NCI-H2196 (cell line): ENCODE data around the gene NABP1.
"Not testable (repeated sequence)": the region's sequence is repeated elsewhere in the genome, so short reads cannot be mapped to it uniquely, and the experiment has no call there.

Experiments
- DNase-seq: peaks from one replicate; lab custom pipeline; 2025; ENCODE audit not compliant: unreplicated experiment; lab: John Stamatoyannopoulos, UW

NABP1 gene, protein sequence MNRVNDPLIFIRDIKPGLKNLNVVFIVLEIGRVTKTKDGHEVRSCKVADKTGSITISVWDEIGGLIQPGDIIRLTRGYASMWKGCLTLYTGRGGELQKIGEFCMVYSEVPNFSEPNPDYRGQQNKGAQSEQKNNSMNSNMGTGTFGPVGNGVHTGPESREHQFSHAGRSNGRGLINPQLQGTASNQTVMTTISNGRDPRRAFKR

DNA sequence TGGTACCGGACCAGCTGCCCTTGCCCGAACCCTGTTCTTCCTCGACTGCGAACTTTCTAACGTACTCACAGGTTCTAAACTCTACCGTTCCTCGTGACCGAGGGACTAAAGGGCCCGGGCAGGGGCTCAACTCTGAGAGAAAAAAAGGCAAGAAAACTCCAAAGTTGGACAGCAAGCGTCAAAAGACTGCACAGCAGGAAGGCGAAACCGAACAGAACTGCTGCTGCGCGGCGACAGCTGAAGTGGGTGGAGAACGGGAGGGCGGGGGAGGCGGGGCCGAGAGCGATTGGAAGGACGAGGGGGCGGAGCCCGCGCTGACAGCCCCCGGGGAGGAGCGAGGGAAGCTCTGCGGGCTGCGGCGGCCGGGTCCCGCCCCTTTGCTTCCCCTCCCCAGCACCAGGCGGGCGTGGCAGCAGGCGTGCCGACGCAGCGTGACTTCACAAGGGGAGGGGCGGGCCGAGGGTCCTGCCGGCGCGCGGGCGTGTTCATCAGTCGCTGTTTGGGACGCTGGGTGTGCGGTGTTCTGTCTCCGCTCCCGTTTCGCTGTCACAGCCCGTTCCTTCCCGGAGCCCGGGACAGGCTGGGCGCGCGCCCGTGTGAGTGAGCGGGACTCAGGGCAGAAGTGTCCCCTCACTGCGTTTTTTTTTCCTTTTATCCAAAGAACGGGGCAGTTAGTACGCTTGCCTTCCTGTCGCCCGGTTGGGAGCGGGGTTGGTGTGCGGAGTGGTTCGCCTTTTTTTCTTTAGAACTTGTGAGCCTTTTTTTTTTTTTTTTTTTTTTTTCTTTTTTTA is at the start of gene NABP1:
TSS of gene NABP1 (plus strand) at position 491 of the 791 bp plus-strand sequence. CDS start 479 bp downstream, outside the sequence.
- DNase-seq: peak; percentile 94

DNA sequence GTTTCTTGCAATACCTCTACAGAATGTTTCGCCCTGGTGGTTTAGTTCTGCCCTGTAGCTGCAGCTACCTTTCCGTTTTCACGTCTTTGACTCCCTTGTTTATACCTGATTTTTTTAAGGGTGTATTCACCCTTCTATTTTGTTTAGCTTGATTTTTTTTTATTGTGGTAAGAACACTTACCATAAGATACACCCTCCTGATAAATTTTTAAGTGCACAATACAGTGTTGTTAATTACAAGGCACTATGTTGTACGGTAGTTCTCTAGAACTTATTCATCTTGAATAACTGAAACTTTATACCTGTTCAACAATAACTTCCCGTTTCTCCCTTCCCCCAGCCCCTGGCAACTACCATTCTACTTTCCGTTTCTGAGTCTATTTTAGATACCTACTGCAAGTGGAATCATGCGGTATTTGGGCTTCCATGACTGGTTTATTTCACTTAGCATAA is 48.9 kb upstream of the NABP1 start:
- no peak for DNase-seq

DNA sequence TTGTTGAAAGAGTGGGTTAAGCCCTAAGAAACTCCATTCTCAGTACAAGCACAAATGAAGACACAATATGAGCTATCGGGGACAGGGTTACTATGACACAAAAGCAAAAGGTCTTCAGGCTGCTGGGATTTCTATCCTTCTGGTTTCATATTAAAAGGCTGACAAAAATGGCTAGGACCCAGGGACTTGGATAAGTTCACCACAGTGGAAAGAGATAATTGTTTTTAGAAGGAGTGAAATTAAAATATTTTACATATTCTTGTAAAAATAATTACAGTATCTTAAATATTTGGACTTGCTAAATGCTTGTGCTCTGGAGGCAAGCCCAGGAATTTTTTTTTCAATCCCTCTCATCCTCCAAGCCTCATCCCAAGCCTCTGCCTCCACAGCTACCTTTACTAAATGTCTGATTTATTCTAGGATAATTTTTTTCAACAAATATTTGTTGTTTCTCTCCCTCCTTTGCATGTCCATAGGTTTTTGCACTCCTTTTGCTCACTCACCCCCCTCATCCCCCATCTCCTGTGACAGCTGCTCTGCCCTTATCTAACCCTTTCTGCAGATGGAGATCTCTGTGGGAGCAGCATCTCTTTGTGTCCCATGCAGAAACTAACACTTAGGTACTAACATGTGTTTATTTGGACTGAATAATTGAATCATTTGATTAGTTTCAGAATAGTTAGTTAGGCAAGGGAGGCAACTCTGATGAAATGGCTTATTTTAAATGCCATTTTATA is 47.8 kb upstream of the NABP1 start:
- no peak for DNase-seq

DNA sequence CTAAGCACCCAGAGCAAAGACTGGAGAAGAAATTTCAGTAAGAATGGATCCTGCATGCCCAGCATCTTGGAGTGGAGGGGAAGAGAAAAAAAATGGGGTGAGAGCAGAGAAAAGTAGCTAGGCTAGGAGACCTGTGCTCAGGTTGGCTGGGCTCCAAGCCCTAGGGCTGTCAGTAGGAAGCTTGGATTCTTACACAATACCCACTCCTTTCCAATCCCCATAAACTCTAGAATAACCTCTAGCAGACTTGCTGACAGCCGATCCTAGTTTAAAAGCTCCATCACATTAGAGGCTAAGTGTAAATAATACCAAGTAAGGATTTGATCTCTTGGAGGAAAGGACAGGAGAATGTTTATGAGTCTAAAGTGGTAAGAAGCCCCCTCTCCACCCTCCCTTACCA is 46.2 kb upstream of the NABP1 start:
- DNase-seq: no peak

DNA sequence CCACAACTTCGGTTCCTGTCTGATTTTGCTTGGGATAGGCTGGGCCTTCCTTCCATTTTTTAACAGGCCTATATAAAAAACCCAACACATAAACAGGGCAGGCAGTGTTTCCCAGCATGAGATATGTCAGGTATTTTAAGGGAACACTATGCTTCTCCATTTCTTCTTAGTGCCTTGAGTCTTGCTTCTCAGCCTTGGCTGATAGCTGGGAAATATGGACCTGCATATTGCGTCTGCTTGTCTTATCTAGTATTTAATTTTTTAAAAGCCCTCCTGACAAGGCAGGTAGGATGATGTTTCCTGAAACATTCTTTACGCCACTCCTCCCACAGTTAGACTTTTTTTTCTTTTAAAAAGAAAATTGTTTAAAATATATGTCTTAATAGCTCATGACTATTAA is 45.5 kb upstream of the NABP1 start:
- no peak for DNase-seq

DNA sequence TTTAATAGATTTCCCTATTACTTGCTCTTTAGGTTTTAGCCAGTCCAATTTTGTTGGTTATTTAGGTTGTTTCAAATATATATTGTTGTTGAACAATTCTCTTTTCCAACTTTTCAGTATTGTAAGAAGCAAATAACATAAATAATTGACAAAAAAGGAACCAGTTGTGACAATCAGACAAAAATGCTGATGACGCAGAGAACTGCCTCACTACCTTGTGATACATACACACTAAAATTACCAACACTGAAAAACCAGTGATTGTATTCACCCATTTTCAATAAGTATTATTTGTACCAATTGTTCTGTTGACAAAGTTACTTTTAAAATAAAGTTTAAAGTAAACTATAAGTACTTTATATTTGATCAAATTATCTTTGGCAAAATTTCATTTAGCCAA is 43.1 kb upstream of the NABP1 start:
- no peak for DNase-seq

DNA sequence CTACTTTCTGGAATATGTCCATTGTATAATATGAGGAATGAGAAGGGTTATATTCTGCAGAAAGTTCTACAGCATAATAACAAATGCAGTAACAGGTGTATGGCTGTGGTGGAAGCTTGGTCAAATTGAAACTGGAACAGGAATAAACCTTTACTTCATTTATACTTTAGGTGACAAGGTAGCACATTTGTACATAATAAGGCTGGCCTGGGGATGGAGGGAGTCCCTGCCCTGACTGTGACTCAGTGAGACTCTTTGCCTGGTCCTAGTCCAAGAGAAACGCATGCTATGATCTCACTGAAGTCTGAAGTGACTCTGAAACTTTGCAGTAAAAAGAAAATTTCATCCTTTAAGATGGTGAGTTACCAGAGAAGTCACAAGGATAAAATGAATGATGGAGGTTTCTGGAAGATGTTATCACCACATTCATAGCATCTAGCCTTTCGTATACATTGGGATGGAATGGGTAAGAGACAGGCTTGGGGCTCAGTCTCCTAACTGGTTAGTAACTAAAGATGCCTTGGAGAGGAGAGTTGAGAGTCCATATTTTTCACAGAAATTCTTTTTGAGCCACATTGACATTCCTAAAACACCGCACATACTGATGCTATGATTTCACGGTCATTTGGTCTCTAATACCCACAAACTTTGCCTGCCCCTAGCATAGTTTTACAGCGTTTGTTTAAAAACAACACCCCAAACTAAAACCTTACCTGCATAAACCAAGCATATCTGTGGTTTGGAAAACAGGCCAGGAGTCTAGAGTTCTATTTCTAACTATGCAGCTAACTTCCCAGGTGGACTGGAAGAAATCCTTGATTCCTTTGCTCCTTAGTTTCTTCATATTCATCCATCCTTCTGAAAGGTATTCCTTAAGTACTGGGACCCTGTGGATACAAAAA is 42.4 kb upstream of the NABP1 start:
- DNase-seq: no peak

DNA sequence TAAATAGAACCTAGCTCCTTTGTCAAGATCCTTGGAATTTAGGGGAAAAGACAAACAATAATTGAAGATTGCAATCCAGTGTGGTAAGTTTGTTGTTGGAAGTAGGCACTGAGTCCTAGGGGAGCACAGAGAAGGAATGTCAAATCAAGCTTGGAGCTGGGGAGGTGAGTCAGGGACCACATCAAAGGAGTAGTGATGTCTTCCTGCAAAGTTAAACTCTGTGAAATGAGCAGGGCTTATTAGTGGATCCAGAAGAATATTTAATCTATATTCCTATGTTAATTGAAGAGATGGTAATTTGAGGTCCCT is 41.7 kb upstream of the NABP1 start:
- no peak for DNase-seq

DNA sequence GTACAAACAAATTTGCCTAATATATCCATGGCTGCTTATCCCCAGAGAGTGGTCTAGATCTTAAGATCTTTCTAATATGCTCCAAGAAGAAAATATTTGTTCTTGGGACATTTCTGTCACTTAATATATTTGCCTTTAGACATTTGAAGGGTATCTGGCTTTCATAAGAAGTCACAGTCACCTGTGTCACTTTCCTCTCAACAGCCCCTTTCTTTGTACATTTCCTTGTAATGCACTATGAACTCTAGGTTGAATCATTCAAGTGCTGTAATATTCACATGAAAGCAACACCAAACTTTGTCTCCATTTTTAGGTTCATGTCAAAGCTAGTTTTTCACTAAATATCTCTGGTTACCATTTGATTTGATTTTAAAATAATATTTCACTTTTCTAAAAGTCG is 41.4 kb upstream of the NABP1 start:
- no peak for DNase-seq

DNA sequence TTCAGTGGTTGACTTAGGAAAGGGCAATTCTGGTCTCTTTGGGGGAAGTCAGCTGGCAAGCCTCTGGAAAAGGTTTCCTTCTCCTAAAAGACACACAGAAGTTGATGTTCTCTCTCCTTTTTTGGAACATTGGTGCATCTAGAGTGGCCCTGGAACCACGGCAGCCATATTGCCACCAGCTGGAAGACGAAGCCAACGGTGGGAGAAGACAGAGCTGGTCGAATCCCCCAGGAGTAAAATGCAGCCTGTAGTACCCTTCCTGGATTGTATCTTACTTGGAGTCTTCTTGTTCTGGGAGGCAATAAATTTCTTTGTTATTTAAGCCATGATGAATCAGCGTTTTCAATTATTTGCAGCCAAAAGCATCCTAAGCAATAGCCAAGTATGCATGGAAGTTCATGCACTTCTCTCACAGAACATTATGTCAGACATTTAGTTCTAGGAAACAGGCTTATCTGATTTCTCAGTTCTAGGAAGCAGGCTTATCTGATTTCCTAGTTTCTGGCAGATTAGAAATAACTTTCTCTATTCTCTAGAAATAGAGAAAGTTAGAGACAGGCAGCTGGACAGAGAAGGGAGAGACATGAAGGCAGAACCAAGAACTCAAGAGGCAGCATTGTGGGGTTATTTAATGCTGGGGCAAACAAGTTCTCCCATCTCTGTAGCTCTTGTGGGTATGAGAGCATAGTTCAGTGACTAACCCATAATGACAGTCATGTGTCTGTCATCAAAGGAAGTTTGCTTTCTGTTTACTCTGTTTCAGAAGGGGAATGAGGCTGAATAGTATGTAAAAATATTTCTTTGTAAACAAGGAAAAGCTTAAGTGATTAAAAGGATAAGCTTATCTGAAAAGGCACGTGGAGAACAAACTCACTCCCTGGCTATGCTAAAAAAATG is 40.5 kb upstream of the NABP1 start:
- no peak for DNase-seq

DNA sequence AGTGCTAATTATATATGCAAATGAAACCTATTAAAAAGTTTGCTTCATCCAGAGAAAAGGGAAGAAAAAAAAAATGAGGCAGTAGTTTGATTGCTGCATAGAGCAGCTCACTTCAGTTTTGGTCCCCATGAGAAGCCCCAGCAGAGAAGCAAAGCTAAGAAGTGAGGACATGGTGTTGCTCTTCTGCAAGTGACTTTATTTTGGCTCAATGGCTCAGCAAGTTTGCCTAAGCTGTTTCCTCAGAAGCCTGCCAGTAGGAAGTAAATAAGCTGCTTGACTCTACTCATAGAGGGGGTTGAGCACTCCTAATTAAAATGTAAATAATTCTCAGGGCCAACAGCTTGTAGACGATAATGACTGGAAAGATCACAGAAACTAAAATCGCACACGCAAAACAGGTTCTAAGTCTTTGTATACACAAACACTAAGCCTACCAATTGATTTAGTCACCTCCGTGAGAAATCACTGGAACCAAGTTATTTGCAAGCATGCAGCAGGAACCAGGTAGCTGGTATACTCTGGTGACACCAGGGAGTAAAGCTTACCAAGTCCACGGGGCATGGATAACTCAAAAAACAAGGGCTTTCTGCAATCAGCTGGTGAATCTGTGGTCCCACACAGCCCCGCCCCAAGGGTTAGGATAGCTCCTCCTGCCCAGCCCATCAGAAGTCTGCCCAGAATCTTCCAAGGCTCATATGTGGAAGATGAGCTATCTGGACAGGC is 39.7 kb upstream of the NABP1 start:
- no peak for DNase-seq

DNA sequence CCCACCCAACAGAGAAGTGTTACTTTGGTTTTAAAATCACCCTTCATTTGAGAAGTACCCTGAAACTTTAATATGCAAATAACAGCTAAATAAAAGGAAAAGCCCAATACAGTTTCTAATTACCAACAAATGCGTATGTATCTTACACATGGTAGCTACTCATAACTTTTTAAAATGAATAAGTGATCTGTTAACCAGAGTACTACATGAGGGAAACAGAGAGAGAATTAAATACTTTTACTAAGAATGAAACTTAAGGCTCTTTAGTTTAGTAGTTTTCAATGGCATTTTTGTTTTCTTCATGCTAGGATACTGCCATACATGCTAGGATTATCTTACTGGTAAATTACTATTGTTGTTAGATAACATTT is 39.1 kb upstream of the NABP1 start:
- DNase-seq: no peak

DNA sequence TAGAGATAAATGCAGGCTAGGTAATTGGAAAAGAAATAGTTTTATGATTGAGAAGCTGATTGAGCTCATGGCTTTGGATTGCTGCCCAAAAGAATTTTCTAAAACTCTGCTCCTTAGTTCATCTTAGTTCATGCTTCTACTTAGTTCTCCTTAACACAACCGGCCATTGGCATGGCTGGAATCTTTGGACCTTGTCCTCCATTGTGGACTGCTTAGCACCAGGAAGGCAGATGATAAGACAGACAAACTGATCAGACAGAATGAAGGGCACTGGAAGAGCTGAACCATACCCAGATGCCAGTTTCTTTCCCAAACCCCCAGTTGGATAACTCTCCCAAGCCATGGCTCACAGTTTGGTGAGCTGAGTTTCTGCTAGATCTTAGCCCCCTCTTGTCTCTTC is 36.3 kb upstream of the NABP1 start:
- DNase-seq: no peak

DNA sequence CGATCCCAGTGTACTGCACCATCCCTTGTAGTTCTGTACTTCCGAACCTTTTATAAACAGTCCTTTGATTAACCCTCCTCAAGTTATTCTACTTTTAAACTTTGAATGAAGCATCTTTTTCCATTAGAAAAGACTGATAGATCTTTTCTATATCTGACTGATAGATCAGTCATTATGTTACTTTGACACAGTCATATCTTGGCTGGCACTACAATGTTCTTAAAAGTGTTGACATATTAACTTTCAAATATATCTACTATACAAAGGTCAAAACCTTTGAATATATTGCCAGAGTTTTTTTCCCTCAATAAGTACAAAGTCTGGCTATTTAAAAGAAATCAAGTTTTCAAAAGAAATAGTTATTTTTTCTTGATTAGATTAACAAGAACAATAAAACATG is 35.4 kb upstream of the NABP1 start:
- no peak for DNase-seq

DNA sequence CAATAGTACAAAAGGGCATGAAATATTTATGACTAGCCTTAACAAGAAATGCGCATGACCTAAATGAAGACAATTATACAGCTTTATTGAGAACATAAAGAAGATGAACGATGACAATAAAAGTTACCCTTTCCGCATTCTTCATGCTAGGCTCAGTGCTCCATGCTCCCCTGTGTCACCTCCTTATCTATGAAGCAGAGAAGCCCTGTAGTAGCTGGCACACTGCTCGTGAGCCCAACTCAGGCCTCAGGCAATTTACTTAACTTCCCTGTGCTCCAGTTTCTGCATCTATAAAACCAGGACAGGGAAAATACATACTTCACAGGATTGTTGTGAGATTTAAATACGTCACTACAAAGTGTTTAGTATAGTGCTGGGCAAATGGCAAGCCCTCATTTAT is 34.5 kb upstream of the NABP1 start:
- DNase-seq: no peak

DNA sequence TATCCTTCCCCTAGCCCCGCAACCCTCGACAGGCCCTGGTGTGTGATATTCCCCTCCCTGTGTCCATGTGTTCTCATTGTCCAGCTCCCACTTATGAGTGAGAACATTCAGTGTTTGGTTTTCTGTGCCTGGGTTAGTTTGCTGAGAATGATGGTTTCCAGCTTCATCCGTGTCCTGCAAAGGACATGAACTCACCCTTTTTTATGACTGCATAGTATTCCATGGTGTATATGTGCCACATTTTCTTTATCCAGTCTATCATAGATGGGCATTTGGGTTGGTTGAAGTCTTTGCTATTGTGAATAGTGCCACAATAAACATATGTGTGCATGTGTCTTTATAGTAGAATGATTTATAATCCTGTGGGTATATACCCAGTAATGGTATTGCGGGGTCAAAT is 33.3 kb upstream of the NABP1 start:
- not testable (repeated sequence) for DNase-seq

DNA sequence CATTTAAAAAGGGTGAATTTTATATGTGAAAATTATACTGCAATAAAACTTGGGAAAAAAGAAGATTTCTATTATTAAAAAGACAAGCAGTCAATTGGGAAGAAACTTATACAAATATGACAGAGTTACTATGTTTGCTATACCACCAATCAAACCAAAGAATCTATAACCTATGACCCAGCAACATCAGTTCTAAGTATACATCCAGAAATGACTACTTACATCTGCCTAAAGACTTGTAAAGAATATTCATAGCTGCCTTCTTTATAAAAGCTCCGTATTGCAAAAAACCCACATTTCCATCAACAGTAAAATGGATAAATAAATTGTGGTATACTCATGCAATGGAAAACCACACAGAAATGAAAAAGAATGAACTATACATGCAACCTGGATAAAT is 32.9 kb upstream of the NABP1 start:
- DNase-seq: no peak

DNA sequence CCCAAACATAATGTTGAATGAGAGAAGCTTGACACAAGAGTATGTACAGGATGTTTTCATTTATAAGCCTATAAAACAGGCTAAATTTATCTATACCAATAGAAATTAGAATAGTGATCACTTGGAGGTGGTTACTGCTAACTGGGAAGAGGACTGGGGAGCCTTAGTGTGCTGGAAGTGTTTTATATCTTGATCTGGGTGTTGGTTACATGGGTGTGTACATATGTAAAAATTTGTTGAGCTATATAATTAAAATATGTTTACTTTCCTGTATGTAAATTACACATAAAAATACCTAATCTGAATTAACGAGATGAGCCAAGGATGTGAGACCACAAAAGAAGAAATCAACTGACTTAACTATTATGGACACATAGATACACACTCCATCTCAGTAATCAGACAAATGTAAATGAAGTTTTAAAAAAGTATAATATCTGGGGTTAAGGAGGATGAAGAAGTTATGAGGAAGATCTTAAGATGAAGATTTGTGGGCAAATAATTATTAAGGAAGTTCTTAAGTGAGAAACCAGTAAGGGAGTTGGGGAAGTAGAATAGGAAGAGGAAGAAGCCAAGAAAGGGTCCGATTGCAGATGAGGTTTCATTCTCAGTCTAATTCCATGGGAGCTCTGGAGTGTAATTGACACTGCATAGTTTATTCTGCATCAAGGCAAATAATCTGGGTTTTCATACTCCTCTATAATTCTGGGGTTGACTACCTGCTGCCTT is 32.3 kb upstream of the NABP1 start:
- no peak for DNase-seq
